CD4-positive, alpha-beta T cell treated with Interferon gamma for 1 hour (primary cell): ENCODE measurements around the gene PODN.

Experiments
- DNase-seq: peaks from one replicate; pipeline ENCODE4 v3.0.0-alpha.2; 2020

PODN gene

DNA sequence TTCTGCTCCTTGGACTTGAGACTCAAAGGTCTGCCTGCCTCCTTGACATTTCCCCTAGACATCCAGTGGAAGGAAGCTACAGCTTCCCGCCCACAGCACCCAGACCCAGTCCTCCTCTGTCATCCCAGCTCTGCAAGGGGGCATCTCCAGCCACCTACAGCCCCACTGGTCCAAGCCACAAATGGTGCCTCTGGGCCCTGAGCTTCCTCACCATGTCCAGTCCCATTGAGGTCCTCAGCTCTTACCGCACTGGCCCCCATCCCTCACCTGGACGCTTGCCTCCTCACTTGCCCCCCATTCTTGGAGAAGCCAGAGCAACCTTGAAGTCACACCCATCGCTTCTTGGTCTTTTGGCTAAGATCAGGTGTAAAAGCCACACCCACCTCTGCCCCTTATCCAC is 13.2 kb downstream of the PODN start:
- no peak for DNase-seq

DNA sequence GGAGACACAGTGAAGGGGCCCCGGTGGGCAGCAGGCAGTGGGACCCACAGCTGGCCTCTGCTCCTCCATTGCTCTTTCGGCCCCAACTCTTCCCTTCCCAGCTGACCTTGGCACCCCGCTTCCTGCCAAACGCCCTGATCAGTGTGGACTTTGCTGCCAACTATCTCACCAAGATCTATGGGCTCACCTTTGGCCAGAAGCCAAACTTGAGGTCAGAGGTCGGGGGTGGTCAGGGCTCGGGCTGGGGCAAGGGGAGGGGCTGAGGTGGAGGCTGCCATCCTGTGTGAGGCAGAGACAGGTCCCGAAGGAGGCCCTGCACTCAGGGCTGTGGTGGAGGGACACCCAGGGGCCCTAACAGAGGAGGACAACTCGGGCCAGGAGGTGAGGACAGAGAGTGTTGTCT is 13.7 kb downstream of the PODN start:
- no peak for DNase-seq

GRCh38 chr1:53076165-53076564 is 14.2 kb downstream of the PODN start:
- no peak for DNase-seq

- DNase-seq: no peak
These were observed 14.9 kb downstream of the PODN start for GRCh38 chr1:53076721-53077598.

GRCh38 chr1:53077599-53077965 is 15.6 kb downstream of the PODN start:
- no peak for DNase-seq

GRCh38 chr1:53078333-53079101 is 16.5 kb downstream of the PODN start:
- no peak for DNase-seq

DNA sequence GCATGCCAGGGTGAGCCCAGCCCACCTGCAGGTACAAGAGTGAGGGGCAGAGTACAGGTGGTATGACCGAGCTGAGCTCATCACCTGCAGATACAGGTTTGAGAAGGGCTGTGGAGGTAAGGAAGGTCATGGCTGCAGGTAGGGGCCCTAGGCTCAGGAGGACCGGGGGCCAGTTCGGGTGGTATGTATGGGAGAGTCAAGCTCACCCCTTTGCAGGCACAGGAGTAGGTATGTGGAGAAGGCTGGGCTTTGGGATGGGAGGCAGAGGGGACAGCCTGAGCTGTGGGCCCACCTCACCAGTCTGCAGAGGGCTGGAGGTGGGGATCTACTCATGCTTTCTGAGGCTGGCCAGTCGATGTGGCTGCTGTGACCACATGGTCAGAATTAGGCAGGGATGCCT is 17.2 kb downstream of the PODN start:
- DNase-seq: no peak

GRCh38 chr1:53080041-53080440 is 18.0 kb downstream of the PODN start:
- DNase-seq: no peak

- DNase-seq: no peak
These were observed 18.8 kb downstream of the PODN start for GRCh38 chr1:53080769-53081168.

GRCh38 chr1:53081384-53082066 is 19.5 kb downstream of the PODN start:
- no peak for DNase-seq

GRCh38 chr1:53082826-53083455 is 20.9 kb downstream of the PODN start:
- DNase-seq: no peak

- DNase-seq: no peak
These were observed 21.9 kb downstream of the PODN start for GRCh38 chr1:53083636-53084588.

- DNase-seq: peak; percentile 34
These were observed 22.6 kb downstream of the PODN start for GRCh38 chr1:53084589-53084971.

- no peak for DNase-seq
These were observed 23.4 kb downstream of the PODN start for GRCh38 chr1:53085405-53085804.

DNA sequence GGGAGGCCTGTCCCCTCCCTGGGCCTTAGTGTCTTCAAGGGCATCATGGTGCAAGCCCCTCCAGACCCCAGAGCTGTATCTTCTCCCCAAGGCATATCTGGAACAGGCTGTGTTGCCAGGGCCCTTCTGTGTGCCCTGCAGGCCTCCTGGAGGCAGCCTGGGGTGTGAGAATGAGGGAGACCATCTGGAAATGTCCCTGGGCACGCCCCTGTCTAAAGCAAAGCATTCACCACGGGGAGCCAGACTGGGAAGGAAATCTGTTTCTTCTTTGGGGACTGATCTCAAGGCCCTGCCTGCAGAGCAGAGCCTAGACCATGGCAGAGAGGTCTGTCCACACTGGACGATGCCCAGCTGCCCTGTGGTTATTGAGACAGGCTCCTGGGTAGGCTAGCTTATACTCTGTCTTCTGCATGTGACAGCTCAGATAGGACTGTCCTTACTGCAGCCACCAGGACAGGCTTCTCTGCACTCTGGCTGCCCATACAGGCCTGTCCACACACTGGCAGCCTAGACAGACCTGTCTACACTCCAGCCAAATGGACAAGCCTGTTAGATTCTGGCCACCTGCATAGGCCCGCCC is 24.6 kb downstream of the PODN start:
- DNase-seq: no peak

DNA sequence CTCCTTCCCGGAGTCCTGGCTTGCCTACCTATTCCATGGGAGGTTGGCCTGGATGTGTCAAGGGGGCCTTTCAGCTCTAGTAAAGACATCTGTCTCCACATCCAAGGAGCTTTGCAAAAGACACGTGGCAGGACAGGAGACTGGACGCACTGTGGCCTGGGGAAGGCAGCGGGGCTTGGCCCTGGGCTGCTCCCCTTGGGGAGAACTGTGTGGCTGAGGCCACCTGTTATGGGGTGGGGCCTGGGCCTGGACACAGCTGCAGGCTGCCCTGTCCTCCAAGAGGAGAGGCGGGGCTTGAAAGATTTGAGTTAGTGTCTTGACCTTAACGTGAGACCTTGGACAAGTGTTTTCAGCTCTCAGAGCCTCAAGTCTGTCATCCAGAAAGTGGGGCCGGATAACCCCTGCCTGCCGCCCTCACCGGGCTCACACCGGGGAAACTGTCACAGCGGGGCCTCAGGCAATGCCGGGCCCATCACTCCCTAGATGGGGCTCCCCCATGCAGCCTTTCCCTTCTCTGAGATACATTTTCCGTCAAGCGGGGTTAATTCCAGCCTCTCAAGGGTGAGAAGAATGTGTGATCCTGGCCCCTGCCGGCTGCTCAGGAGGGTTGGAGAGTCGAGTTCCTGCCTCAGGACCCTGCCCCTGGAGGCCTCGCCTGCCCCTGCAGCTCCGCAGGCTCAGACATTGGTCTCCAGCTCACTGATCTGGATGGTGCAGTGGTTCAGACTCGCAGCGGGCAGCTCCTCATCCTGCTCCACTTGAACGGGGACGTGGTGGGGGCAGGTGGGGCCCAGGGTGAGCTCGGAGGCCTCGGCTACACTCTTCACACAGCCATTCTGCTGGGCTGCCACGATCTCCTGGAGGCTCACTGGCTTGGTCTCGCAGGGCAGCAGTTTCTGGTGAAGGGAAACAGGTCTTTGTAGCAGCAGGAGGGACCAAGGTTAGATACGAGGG is 25.6 kb downstream of the PODN start:
- no peak for DNase-seq

DNA sequence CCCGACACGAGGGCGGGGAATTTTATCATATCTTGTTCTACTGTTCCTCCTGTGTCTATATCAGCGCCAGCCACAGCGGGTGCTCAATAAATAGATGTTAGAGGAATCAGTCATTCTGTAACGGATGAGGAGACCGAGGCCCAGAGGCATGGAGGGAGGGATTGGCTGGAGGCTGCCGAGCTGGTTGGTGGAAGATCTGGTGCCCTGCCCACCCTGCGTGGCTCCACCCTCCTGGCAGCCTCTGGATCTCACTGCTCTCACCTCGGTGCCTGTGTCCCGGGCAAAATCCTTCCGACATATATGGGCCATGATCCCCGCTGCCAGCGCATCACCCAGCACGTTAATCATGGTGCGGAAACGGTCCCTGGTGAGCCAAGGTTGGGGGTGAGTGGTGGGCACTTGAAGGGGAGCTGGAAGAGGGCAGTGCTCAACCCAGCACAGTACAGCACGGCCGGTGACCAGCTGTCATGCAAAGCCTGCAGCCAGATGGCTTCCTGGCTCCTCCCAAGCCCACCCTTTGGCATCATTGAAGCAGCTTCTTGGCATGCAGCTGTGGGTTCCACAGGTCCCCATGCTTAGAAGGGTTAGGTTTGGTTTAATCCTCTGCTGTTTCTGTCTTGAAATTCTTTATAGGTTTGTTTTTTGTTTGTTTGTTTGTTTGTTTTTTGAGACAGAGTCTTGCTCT is 26.7 kb downstream of the PODN start:
- DNase-seq: no peak

GRCh38 chr1:53089478-53090226 is 27.6 kb downstream of the PODN start:
- DNase-seq: no peak
